CD14-positive monocyte (primary cell): ENCODE data around the gene TBCEL. TPM values are rescaled to one million over a fixed set of nuclear protein-coding genes. Genes with fewer than 3 reads are reported as not detected.

ENCODE experiments used
- DNase-seq, 3 donors: peaks; one replicate each; pipeline ENCODE4 v3.0.0-alpha.2; 2011 to 2022
- H2AFZ ChIP-seq: 2 replicates; pipeline ENCODE4 v1.6.0; 2012; ENCODE audit warnings: mild to moderate bottlenecking, low read depth, low read length, inconsistent platforms; ENCODE audit not compliant: insufficient read depth, poor library complexity, severe bottlenecking
- H3K27ac ChIP-seq, 2 donors: 1 replicate in 1 of 2; 2 replicates in 1 of 2; pipeline ENCODE4 v1.5.1; 2012 to 2013; ENCODE audit warnings: low read length in 2 of 2, control low read depth in 1 of 2, inconsistent platforms in 1 of 2, low read depth in 1 of 2, mild to moderate bottlenecking in 1 of 2
- H3K27me3 ChIP-seq, 2 donors: one replicate each; pipeline versions ENCODE4 v1.6.0 to v1.6.1; 2011 to 2013; ENCODE audit warnings: low read length in 2 of 2; ENCODE audit not compliant: control insufficient read depth in 2 of 2, insufficient read depth in 2 of 2
- H3K36me3 ChIP-seq, 2 donors: replicated peaks in 1 of 2; 1 replicate in 1 of 2; 2 replicates in 1 of 2; pipeline versions ENCODE4 v1.5.1 to v1.6.1; 2012 to 2013; ENCODE audit warnings: low read length in 2 of 2, control low read depth in 1 of 2, inconsistent platforms in 1 of 2, mild to moderate bottlenecking in 1 of 2; ENCODE audit not compliant: insufficient read depth in 2 of 2, control insufficient read depth in 1 of 2
- H3K4me1 ChIP-seq, 2 donors: 1 replicate in 1 of 2; 2 replicates in 1 of 2; pipeline versions ENCODE4 v1.5.1 to v1.6.1; 2012 to 2013; ENCODE audit warnings: low read length in 2 of 2, control low read depth in 1 of 2, inconsistent platforms in 1 of 2, mild to moderate bottlenecking in 1 of 2, moderate library complexity in 1 of 2; ENCODE audit not compliant: insufficient read depth in 2 of 2, control insufficient read depth in 1 of 2
- H3K4me2 ChIP-seq: replicated peaks from 2 replicates; pipeline ENCODE3; 2012; ENCODE audit warnings: low read length, moderate library complexity, mild to moderate bottlenecking; ENCODE audit not compliant: poor library complexity, severe bottlenecking; ENCODE audit errors: extremely low read depth
- H3K4me3 ChIP-seq, 3 experiments: fragments of 200-600 bp in 1 of 3; sonication (generic) in 1 of 3; replicated peaks in 1 of 3; 1 replicate in 2 of 3; 2 replicates in 1 of 3; pipeline ENCODE4 v1.5.1; 2011 to 2013; ENCODE audit warnings: low read length in 3 of 3, mild to moderate bottlenecking in 3 of 3, control low read depth in 2 of 3, low read depth in 2 of 3, inconsistent platforms in 1 of 3, moderate library complexity in 1 of 3
- H3K79me2 ChIP-seq: 2 replicates; pipeline ENCODE4 v1.6.0; 2012; ENCODE audit warnings: mild to moderate bottlenecking, control low read depth, inconsistent platforms, low read length, moderate library complexity; ENCODE audit not compliant: insufficient read depth
- H3K9ac ChIP-seq: 2 replicates; pipeline ENCODE4 v1.6.0; 2017; ENCODE audit warnings: low read length, mild to moderate bottlenecking; ENCODE audit not compliant: insufficient read depth, poor library complexity, severe bottlenecking
- H3K9me3 ChIP-seq, 2 donors: replicated peaks in 1 of 2; 1 replicate in 1 of 2; 2 replicates in 1 of 2; pipeline versions ENCODE4 v1.5.1 to v1.6.1; 2012 to 2013; ENCODE audit warnings: low read length in 2 of 2, control low read depth in 1 of 2; ENCODE audit not compliant: control insufficient read depth in 1 of 2, insufficient read depth in 1 of 2
- H4K20me1 ChIP-seq: 2 replicates; pipeline ENCODE4 v1.6.0; 2012; ENCODE audit warnings: mild to moderate bottlenecking, low read length, control low read depth, moderate library complexity; ENCODE audit not compliant: insufficient read depth
- H3K27ac Mint-ChIP-seq, 7 donors: one replicate each; pipeline ENCODE4 v1.8.0; 2020; ENCODE audit warnings: mild to moderate bottlenecking in 7 of 7, mixed read lengths in 7 of 7, moderate library complexity in 6 of 7, inconsistent platforms in 2 of 7
- H3K27me3 Mint-ChIP-seq, 3 donors: one replicate each; pipeline ENCODE4 v1.8.0; 2021 to 2022; ENCODE audit warnings: low read depth in 3 of 3, mild to moderate bottlenecking in 3 of 3, mixed read lengths in 3 of 3, moderate library complexity in 3 of 3, inconsistent platforms in 1 of 3
- H3K36me3 Mint-ChIP-seq, 2 donors: one replicate each; pipeline ENCODE4 v1.8.0; 2020; ENCODE audit warnings: mixed read lengths in 2 of 2, inconsistent platforms in 1 of 2, mild to moderate bottlenecking in 1 of 2
- H3K4me1 Mint-ChIP-seq: one replicate; pipeline ENCODE4 v1.8.0; 2020; ENCODE audit warnings: mild to moderate bottlenecking, mixed read lengths
- H3K4me3 Mint-ChIP-seq, 2 donors: one replicate each; pipeline ENCODE4 v1.8.0; 2020; ENCODE audit warnings: mild to moderate bottlenecking in 2 of 2, mixed read lengths in 2 of 2, moderate library complexity in 1 of 2
- H3K9me3 Mint-ChIP-seq, 7 donors: one replicate each; pipeline ENCODE4 v1.8.0; 2020 to 2022; ENCODE audit warnings: mixed read lengths in 7 of 7, mild to moderate bottlenecking in 6 of 7, moderate library complexity in 6 of 7, inconsistent platforms in 2 of 7
- WGBS: methylation state at CpG from one replicate; pipeline ENCODE4 v1.1.5; 2013; ENCODE audit warnings: missing lambda C conversion rate; ENCODE audit not compliant: insufficient coverage; 5-methylcytosine and 5-hydroxymethylcytosine counted together
- intact Hi-C, 2 donors: fragments of 100-400 bp; cut with micrococcal nuclease; formaldehyde crosslinking; loops; one replicate each; pipeline versions ENCODE4 v1.15.0 to v1.15.1; 2023
- polyA plus RNA-seq, 3 donors: library from polyadenylated mRNA; depleted of rRNA in 1 of 3; unstranded in 2 of 3; stranded (reverse) in 1 of 3; fragments of 300-500 nt in 2 of 3; fragments of >200 nt in 1 of 3; fragmentation: Illumina TruSeq in 2 of 3; gene quantifications; 1 replicate in 2 of 3; 2 replicates in 1 of 3; pipeline ENCODE4 v1.2.3, GENCODE V29; 2012 to 2021
- TF ChIP-seq, protein P1 (sequence below): fragments of 200-600 bp; IDR thresholded peaks from one replicate; pipeline ENCODE4 v1.8.0; 2022; ENCODE audit warnings: antibody characterized with exemption, mild to moderate bottlenecking

Gene TBCEL
- polyA plus RNA-seq, 3 donors = 3.9 to 6.5 (median 5.0) TPM

DNA sequence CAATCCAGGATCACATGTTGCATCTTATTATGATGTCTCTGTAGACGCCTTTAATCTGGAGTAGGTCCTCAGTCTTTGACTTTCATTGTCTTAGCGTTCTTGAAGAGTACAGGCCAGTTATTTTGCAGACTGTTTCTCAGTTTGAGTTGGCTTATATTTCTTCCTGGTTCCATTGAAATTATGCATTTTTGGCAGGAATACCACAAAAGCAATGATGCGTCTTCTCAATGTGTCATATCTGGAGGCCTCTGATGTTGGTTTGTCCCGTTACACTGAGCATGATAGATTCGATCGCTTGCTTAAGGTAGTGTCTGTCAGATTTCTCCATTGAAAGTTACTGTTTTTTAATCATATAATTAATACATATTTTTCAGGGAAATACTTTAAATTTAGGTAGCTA, 107.8 kb downstream of the TBCEL start:
- Histone ChIP-seq H3K27ac (no peak overlapping the region), H3K27me3 (no peaks in the 10 kb centered on the region), H4K20me1 (no peaks in the 10 kb centered on the region), H3K4me2 (no peak overlapping the region), H3K9ac (no peak overlapping the region), H3K4me1 (no peaks in the 10 kb centered on the region), H3K36me3 (no peaks in the 10 kb centered on the region), H3K79me2 (no peaks in the 10 kb centered on the region), H2AFZ (no peak overlapping the region), H3K9me3 (no peaks in the 10 kb centered on the region), H3K4me3 (no peak overlapping the region)
- intact Hi-C loops = no loop called here
- TF ChIP-seq, protein P1, sequence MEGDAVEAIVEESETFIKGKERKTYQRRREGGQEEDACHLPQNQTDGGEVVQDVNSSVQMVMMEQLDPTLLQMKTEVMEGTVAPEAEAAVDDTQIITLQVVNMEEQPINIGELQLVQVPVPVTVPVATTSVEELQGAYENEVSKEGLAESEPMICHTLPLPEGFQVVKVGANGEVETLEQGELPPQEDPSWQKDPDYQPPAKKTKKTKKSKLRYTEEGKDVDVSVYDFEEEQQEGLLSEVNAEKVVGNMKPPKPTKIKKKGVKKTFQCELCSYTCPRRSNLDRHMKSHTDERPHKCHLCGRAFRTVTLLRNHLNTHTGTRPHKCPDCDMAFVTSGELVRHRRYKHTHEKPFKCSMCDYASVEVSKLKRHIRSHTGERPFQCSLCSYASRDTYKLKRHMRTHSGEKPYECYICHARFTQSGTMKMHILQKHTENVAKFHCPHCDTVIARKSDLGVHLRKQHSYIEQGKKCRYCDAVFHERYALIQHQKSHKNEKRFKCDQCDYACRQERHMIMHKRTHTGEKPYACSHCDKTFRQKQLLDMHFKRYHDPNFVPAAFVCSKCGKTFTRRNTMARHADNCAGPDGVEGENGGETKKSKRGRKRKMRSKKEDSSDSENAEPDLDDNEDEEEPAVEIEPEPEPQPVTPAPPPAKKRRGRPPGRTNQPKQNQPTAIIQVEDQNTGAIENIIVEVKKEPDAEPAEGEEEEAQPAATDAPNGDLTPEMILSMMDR = no peak
- no peaks in the 10 kb centered on the region for H3K36me3 Mint-ChIP-seq
- no peaks in the 10 kb centered on the region for H3K4me1 Mint-ChIP-seq
- peaks cover 0 to 8% (median 2%) of the 10 kb centered on the region in 3 donors for H3K27me3 Mint-ChIP-seq
- H3K4me3 Mint-ChIP-seq = no peak overlapping the region
- no peak for DNase-seq
- H3K9me3 Mint-ChIP-seq = peaks cover 0 to 3% (median 0%) of the 10 kb centered on the region in 7 donors
- no peak overlapping the region for H3K27ac Mint-ChIP-seq
- 93% methylated on average over 2 of the region's 6 CpGs for WGBS

DNA sequence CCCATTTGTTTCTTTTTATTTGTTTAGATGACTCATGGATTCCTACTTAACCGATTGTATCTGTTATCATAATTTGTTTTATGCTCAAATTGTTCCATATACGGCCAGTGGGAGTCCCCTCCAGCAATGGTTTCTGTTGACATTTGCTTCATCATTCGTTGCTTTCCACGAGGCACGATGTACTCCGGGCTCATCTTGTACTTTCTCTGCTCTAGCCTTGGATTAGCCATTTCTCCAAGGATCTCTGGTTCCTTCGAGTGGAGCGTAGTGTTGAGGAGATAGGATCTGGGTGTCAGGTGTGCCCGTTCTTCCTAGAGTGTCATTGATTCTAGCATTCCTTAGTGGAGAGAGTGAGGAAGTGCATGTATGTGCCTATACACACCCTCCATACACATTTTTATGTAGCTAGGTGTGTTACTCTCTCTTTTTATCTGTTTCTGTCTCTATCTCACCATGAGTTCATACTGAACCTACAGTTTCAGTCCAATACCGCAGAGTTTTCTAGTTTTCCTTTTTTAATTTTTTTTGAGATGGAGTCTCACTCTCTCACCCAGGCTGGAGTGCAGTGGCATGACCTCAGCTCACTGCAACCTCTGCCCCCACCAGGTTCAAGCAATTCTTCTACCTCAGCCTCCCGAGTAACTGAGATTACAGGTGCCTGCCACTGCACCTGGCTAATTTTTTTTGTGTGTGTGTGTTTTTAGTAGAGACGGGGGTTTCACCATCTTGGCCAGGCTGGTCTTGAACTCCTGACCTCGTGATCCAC, 108.5 kb downstream of the TBCEL start:
- Mint-ChIP-seq H3K27ac (no peak overlapping the region), H3K36me3 (no peaks in the 10 kb centered on the region), H3K4me3 (no peak overlapping the region), H3K27me3 (peaks cover 0 to 8% (median 2%) of the 10 kb centered on the region in 3 donors), H3K4me1 (no peaks in the 10 kb centered on the region), H3K9me3 (peaks cover 0 to 3% (median 0%) of the 10 kb centered on the region in 7 donors)
- Histone ChIP-seq H3K36me3 (no peaks in the 10 kb centered on the region), H3K4me3 (no peak overlapping the region), H3K27ac (no peak overlapping the region), H3K27me3 (no peaks in the 10 kb centered on the region), H3K4me2 (no peak overlapping the region), H3K9ac (no peak overlapping the region), H3K79me2 (no peaks in the 10 kb centered on the region), H4K20me1 (no peaks in the 10 kb centered on the region), H2AFZ (no peak overlapping the region), H3K4me1 (no peaks in the 10 kb centered on the region), H3K9me3 (no peaks in the 10 kb centered on the region)
- DNase-seq = no peak
- intact Hi-C loops = no loop called here
- TF ChIP-seq, protein P1 = no peak
- 95% methylated on average over 9 of the region's 13 CpGs for WGBS
